HepG2 (cell line): Measurements from ENCODE around the gene MTM1. TPM values are rescaled to one million over a fixed set of nuclear protein-coding genes. Genes with fewer than 3 reads are reported as not detected.

Experiments used
- ATAC-seq: fragments of 200-7000 bp; cut with Tn5 transposase; 3 replicates; pipeline ENCODE4 v1.9.1; 2020; ENCODE audit warnings: mild to moderate bottlenecking, moderate library complexity
- BruUV-seq: library from RNA; stranded (reverse); fragments of 400-500 nt; replicated peaks from 2 replicates; lab custom pipeline; 2021; lab: Mats Ljungman, UMichigan
- CTCF ChIA-PET: fragments of 300-600 bp; formaldehyde crosslinking; extraction: SDS; loops from one replicate; lab custom pipeline; 2021; ENCODE audit warnings: low total read pairs, inconsistent platforms, low intra/inter-chr PET ratio; lab: Yijun Ruan, JAX
- POLR2A ChIA-PET: fragments of 350-600 bp; sonication (Branson Sonifier 250); formaldehyde crosslinking; loops from one replicate; lab custom pipeline; 2020; ENCODE audit warnings: antibody characterized with exemption, inconsistent platforms; lab: Yijun Ruan, JAX
- DNase-seq: peaks from one replicate; pipeline ENCODE4 v3.0.0-alpha.2; 2015; ENCODE audit warnings: low spot score
- FAIRE-seq: peaks from 3 replicates; lab custom pipeline; 2011; peaks lifted over from hg19 to GRCh38; lab: Jason Lieb, UNC
- H2AFZ ChIP-seq: one replicate; pipeline ENCODE4 v1.6.1; 2011; ENCODE audit warnings: low read length, inconsistent platforms
- H3K27ac ChIP-seq: fragments of 300-600 bp; 3 replicates; pipeline ENCODE4 v1.8.0; 2011; ENCODE audit warnings: mixed run types, mild to moderate bottlenecking, mixed read lengths, low read length, inconsistent platforms; ENCODE audit not compliant: insufficient read depth; ENCODE audit errors: extremely low read length
- H3K27me3 ChIP-seq, 2 experiments: fragments of 200-600 bp in 1 of 2; 2 replicates in 1 of 2; 3 replicates in 1 of 2; pipeline versions ENCODE4 v1.6.0 to v1.8.0; 2011; ENCODE audit warnings: low read length in 2 of 2, mild to moderate bottlenecking in 2 of 2, moderate library complexity in 2 of 2, inconsistent platforms in 1 of 2; ENCODE audit not compliant: insufficient read depth in 2 of 2, control insufficient read depth in 1 of 2
- H3K36me3 ChIP-seq, 2 experiments: fragments of 200-600 bp in 1 of 2; replicated peaks in 1 of 2; 2 replicates in 1 of 2; 3 replicates in 1 of 2; pipeline versions ENCODE4 v1.5.1 to v1.8.0; 2011; ENCODE audit warnings: low read length in 2 of 2, inconsistent platforms in 1 of 2; ENCODE audit not compliant: insufficient read depth in 2 of 2, control insufficient read depth in 1 of 2
- H3K4me1 ChIP-seq: 2 replicates; pipeline ENCODE4 v1.5.1; 2012; ENCODE audit warnings: low read length, inconsistent platforms; ENCODE audit not compliant: insufficient read depth
- H3K4me2 ChIP-seq: 2 replicates; pipeline ENCODE4 v1.6.0; 2011; ENCODE audit warnings: low read depth, low read length, inconsistent platforms
- H3K4me3 ChIP-seq, 3 experiments: fragments of 200-600 bp in 1 of 3; sonication (generic), shearing (Covaris generic) in 1 of 3; replicated peaks in 1 of 3; 2 replicates each; pipeline ENCODE4 v1.5.1; 2011 to 2016; ENCODE audit warnings: low read length in 3 of 3, inconsistent platforms in 2 of 3, low read depth in 2 of 3, mild to moderate bottlenecking in 2 of 3, control low read depth in 1 of 3, mixed read lengths in 1 of 3; ENCODE audit not compliant: insufficient read depth in 1 of 3
- H3K79me2 ChIP-seq: one replicate; pipeline ENCODE4 v1.6.1; 2011; ENCODE audit warnings: low read length, inconsistent platforms; ENCODE audit not compliant: insufficient read depth
- H3K9ac ChIP-seq: 2 replicates; pipeline ENCODE4 v1.6.0; 2011; ENCODE audit warnings: mild to moderate bottlenecking, low read depth, low read length, inconsistent platforms; ENCODE audit not compliant: insufficient read depth
- H3K9me3 ChIP-seq: 2 replicates; pipeline ENCODE4 v1.5.1; 2012; ENCODE audit warnings: mild to moderate bottlenecking, low read length
- H4K20me1 ChIP-seq: 2 replicates; pipeline ENCODE4 v1.6.0; 2011; ENCODE audit warnings: inconsistent platforms, mild to moderate bottlenecking, low read length, moderate library complexity; ENCODE audit not compliant: insufficient read depth
- LRRFIP1 ChIP-seq: sonication (generic); formaldehyde crosslinking; conservative IDR thresholded peaks from 2 replicates; pipeline ENCODE4 v1.4.0; 2020; ENCODE audit warnings: missing genetic modification reagents
- POLR2AphosphoS2 ChIP-seq: IDR thresholded peaks from 2 replicates; pipeline ENCODE4 v1.6.1; 2011; ENCODE audit warnings: low read depth, low read length, improper control_type of control experiment
- SNAPC2 ChIP-seq: sonication (generic); formaldehyde crosslinking; IDR thresholded peaks from 2 replicates; pipeline ENCODE4 v1.8.1; 2022; ENCODE audit warnings: mild to moderate bottlenecking, missing genetic modification reagents
- UBTF ChIP-seq: sonication (generic); formaldehyde crosslinking; IDR thresholded peaks from 2 replicates; pipeline ENCODE4 v1.4.0; 2020; ENCODE audit warnings: mild to moderate bottlenecking, missing genetic modification reagents
- ZNF780A ChIP-seq: sonication (generic); formaldehyde crosslinking; IDR thresholded peaks from 2 replicates; pipeline ENCODE4 v1.8.0; 2022; ENCODE audit warnings: mild to moderate bottlenecking, missing genetic modification reagents, moderate library complexity
- in situ Hi-C: cut with HindIII; loops from 2 replicates; pipeline ENCODE4 v1.10.0; 2017; ENCODE audit warnings: low pct_unique_long_range_greater_than_20kb; ENCODE audit not compliant: extremely low pct_ligation_motif_present
- intact Hi-C: fragments of 100-400 bp; cut with micrococcal nuclease; formaldehyde crosslinking; loops from one replicate; pipeline ENCODE4 v1.10.0; 2022; ENCODE audit not compliant: unreplicated experiment
- polyA plus RNA-seq, 8 experiments: library from polyadenylated mRNA; depleted of rRNA in 3 of 8; stranded (reverse) in 7 of 8; unstranded in 1 of 8; fragments of >200 nt; fragmentation: Illumina TruSeq in 4 of 8; extraction: Trizol in 4 of 8; gene quantifications; 2 replicates each; pipeline versions ENCODE4 v1.2.1 to v1.2.3, GENCODE V29; 2011 to 2016; ENCODE audit warnings: low read depth in 4 of 8, missing spikeins in 1 of 8, mixed read lengths in 1 of 8; ENCODE audit not compliant: insufficient read depth in 1 of 8
- total RNA-seq, 5 experiments: library from RNA; depleted of rRNA; stranded (reverse); fragments of >200 nt; fragmentation: Illumina TruSeq; extraction: Trizol; gene quantifications; 2 replicates each; pipeline ENCODE4 v1.2.3, GENCODE V29; 2016; ENCODE audit warnings: low read depth in 1 of 5

Gene MTM1
- total and polyA plus RNA-seq, 2 of the 13 experiments (the other 11 are each of a cell fraction or from before 2014, with no cell fraction given) = 12.0 to 15.2 TPM

GRCh38 chrX:150623583-150623982, 55.2 kb downstream of the MTM1 start:
- Histone ChIP-seq H2AFZ (no peak overlapping the region), H3K4me1 (no peaks in the 10 kb centered on the region), H3K9ac (no peak overlapping the region), H3K4me2 (no peak overlapping the region), H3K36me3 (peaks cover 3 to 31% of the 10 kb centered on the region in 2 experiments; a peak in 4 of 5 replicates), H3K27ac (no peak overlapping the region), H4K20me1 (no peaks in the 10 kb centered on the region), H3K79me2 (no peaks in the 10 kb centered on the region), H3K4me3 (no peak overlapping the region), H3K9me3 (no peaks in the 10 kb centered on the region), H3K27me3 (no peaks in the 10 kb centered on the region)
- ATAC-seq = no peak
- TF ChIP-seq POLR2AphosphoS2 = no peak
- no peak for TF ChIP-seq LRRFIP1 (CRISPR knock-in tag)
- TF ChIP-seq UBTF (CRISPR knock-in tag) = no peak
- no peak for TF ChIP-seq SNAPC2 (CRISPR knock-in tag)
- TF ChIP-seq ZNF780A (CRISPR knock-in tag) = no peak
- in situ Hi-C loops (no loop called here), intact Hi-C loops (no loop called here)
- no peak for DNase-seq
- ChIA-PET CTCF (no interaction called here), POLR2A (no interaction called here)
- BruUV-seq = no TSS peak
- no peak for FAIRE-seq
